H1 (cell line): ENCODE data around the gene TRIL.

Source experiments
- HDAC6 ChIP-seq: IDR thresholded peaks from one replicate; pipeline ENCODE4 v1.7.1; 2012; ENCODE audit warnings: low read depth, mild to moderate bottlenecking, inconsistent platforms, low read length, moderate library complexity
- MAFK ChIP-seq: IDR thresholded peaks from 2 replicates; pipeline ENCODE4 v1.6.1; 2012; ENCODE audit warnings: low read depth, mild to moderate bottlenecking, improper control_type of control experiment, low read length
- TBP ChIP-seq: IDR thresholded peaks from 2 replicates; pipeline ENCODE4 v1.6.1; 2011; ENCODE audit warnings: low read depth, low read length, improper control_type of control experiment
- ZNF274 ChIP-seq: IDR thresholded peaks from 2 replicates; pipeline ENCODE4 v1.7.0; 2012; ENCODE audit warnings: low read length, borderline replicate concordance; ENCODE audit errors: extremely low read depth
- TF ChIP-seq, protein P1 (sequence below), 3 experiments: IDR thresholded peaks; 1 replicate in 2 of 3; 2 replicates in 1 of 3; pipeline versions ENCODE4 v1.5.1 to v1.6.1; 2011; ENCODE audit warnings: low read length in 3 of 3, mild to moderate bottlenecking in 3 of 3, inconsistent platforms in 2 of 3, low read depth in 1 of 3, moderate library complexity in 1 of 3; ENCODE audit not compliant: insufficient read depth in 1 of 3; ENCODE audit errors: control extremely low read depth in 1 of 3

DNA sequence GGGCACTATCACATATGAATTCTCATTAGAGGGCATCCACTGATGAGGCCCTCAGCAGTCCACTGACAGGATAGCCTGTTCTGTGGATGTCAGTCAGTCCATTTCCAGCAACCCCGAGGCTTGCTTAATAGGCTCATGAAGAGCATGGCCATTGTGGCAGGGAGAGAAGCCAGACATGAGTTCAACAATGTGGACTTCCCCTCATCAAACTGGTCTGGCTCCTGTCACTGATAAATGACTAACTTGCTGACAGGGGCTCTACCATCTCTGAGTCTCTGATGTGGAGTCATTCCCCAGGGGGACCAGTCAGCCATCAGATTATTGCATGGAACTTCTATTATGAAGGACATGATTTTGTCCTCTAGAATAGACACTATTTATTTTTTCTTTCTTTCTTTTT lies 19.8 kb upstream of the TRIL start:
- TF ChIP-seq, protein P1, sequence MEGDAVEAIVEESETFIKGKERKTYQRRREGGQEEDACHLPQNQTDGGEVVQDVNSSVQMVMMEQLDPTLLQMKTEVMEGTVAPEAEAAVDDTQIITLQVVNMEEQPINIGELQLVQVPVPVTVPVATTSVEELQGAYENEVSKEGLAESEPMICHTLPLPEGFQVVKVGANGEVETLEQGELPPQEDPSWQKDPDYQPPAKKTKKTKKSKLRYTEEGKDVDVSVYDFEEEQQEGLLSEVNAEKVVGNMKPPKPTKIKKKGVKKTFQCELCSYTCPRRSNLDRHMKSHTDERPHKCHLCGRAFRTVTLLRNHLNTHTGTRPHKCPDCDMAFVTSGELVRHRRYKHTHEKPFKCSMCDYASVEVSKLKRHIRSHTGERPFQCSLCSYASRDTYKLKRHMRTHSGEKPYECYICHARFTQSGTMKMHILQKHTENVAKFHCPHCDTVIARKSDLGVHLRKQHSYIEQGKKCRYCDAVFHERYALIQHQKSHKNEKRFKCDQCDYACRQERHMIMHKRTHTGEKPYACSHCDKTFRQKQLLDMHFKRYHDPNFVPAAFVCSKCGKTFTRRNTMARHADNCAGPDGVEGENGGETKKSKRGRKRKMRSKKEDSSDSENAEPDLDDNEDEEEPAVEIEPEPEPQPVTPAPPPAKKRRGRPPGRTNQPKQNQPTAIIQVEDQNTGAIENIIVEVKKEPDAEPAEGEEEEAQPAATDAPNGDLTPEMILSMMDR (IDR thresholded peaks at IDR 0.05; ENCODE audit: control extremely low read depth in 1 of 3, insufficient read depth in 1 of 3, low read depth in 1 of 3, low read length in 3 of 3): no peak
- TF ChIP-seq TBP (no peak), HDAC6 (no peak), ZNF274 (no peak), MAFK (no peak)
